Esophagus (tissue), 2 donors: ENCODE measurements around the gene PALMD. TPM values are rescaled to one million over a fixed set of nuclear protein-coding genes. Genes with fewer than 3 reads are reported as not detected.

Experiments
- H3K27ac ChIP-seq, 2 donors: one replicate each; pipeline ENCODE4 v1.5.1; 2013; ENCODE audit warnings: low read depth in 2 of 2, mild to moderate bottlenecking in 2 of 2, inconsistent platforms in 1 of 2, low read length in 1 of 2, moderate library complexity in 1 of 2
- H3K27me3 ChIP-seq, 2 donors: one replicate each; pipeline ENCODE4 v1.6.1; 2013; ENCODE audit warnings: low read length in 2 of 2, control low read depth in 1 of 2, mild to moderate bottlenecking in 1 of 2; ENCODE audit not compliant: insufficient read depth in 2 of 2, control insufficient read depth in 1 of 2
- H3K36me3 ChIP-seq, 2 donors: one replicate each; pipeline ENCODE4 v1.6.1; 2013; ENCODE audit warnings: low read length in 1 of 2; ENCODE audit not compliant: control insufficient read depth in 2 of 2, insufficient read depth in 2 of 2
- H3K4me1 ChIP-seq, 2 donors: one replicate each; pipeline ENCODE4 v1.6.1; 2013; ENCODE audit warnings: low read length in 1 of 2; ENCODE audit not compliant: control insufficient read depth in 2 of 2, insufficient read depth in 2 of 2
- H3K4me3 ChIP-seq, 2 donors: one replicate each; pipeline ENCODE4 v1.5.1; 2013; ENCODE audit warnings: low read length in 2 of 2, mild to moderate bottlenecking in 2 of 2, low read depth in 1 of 2, moderate library complexity in 1 of 2
- H3K9me3 ChIP-seq, 2 donors: one replicate each; pipeline ENCODE4 v1.6.1; 2013; ENCODE audit warnings: mild to moderate bottlenecking in 2 of 2, low read depth in 1 of 2, low read length in 1 of 2, moderate library complexity in 1 of 2; ENCODE audit not compliant: control insufficient read depth in 2 of 2, insufficient read depth in 1 of 2
- WGBS, 2 donors: extraction: QIAGEN DNeasy Blood & Tissue Kit; methylation state at CpG; one replicate each; pipeline ENCODE4 v1.1.7; 2013; 5-methylcytosine and 5-hydroxymethylcytosine counted together
- polyA plus RNA-seq, 2 donors: library from polyadenylated mRNA; stranded (reverse); fragments of 200-250 nt; gene quantifications; one replicate each; pipeline ENCODE4 v1.2.3, GENCODE V29; 2013
- donor health status: healthy with polysubstance abuse.
- donor health status: Bipolar disorder and iron deficiency.

The PALMD gene
- polyA plus RNA-seq, 2 donors, result 18.3 to 35.9 TPM

GRCh38 chr1:99726818-99727217 is 80.9 kb downstream of the PALMD start:
- Histone ChIP-seq H3K4me3 (no peak overlapping the region), H3K27me3 (no peaks in the 10 kb centered on the region), H3K9me3 (no peaks in the 10 kb centered on the region), H3K4me1 (no peaks in the 10 kb centered on the region), H3K36me3 (peaks cover 2% of the 10 kb centered on the region in 2 donors), H3K27ac (no peak overlapping the region)
- 65 to 66% methylated on average over 2 of the region's 2 CpGs for WGBS, 2 donors

GRCh38 chr1:99727575-99728185 is 81.8 kb downstream of the PALMD start:
- Histone ChIP-seq H3K4me3 (no peak overlapping the region), H3K4me1 (no peaks in the 10 kb centered on the region), H3K27me3 (no peaks in the 10 kb centered on the region), H3K36me3 (peaks cover 2% of the 10 kb centered on the region in 2 donors), H3K9me3 (no peaks in the 10 kb centered on the region), H3K27ac (no peak overlapping the region)
- WGBS, 2 donors, result 86 to 90% methylated on average over 4 of the region's 4 CpGs

GRCh38 chr1:99728494-99729235 is 82.8 kb downstream of the PALMD start:
- Histone ChIP-seq H3K27ac (no peak overlapping the region), H3K36me3 (peaks cover 2% of the 10 kb centered on the region in 2 donors), H3K4me1 (no peaks in the 10 kb centered on the region), H3K27me3 (no peaks in the 10 kb centered on the region), H3K4me3 (no peak overlapping the region), H3K9me3 (no peaks in the 10 kb centered on the region)
- 71 to 83% methylated on average over 4 of the region's 4 CpGs for WGBS, 2 donors

- Histone ChIP-seq H3K9me3 (no peaks in the 10 kb centered on the region), H3K4me1 (no peaks in the 10 kb centered on the region), H3K36me3 (no peaks in the 10 kb centered on the region), H3K4me3 (no peak overlapping the region), H3K27ac (no peak overlapping the region), H3K27me3 (no peaks in the 10 kb centered on the region)
- 86 to 87% methylated on average over 1 of the region's 1 CpG for WGBS, 2 donors
These were observed 85.5 kb downstream of the PALMD start for GRCh38 chr1:99731384-99731783.

GRCh38 chr1:99735852-99736251 is 89.9 kb downstream of the PALMD start:
- Histone ChIP-seq H3K27me3 (no peaks in the 10 kb centered on the region), H3K9me3 (no peaks in the 10 kb centered on the region), H3K27ac (no peak overlapping the region), H3K36me3 (peaks cover 0 to 4% of the 10 kb centered on the region in 2 donors), H3K4me3 (no peak overlapping the region), H3K4me1 (no peaks in the 10 kb centered on the region)
- WGBS, 2 donors, result 69 to 90% methylated on average over 2 of the region's 2 CpGs

GRCh38 chr1:99737016-99737415 is 91.1 kb downstream of the PALMD start:
- 38 to 61% methylated on average over 4 of the region's 4 CpGs for WGBS, 2 donors
- Histone ChIP-seq H3K9me3 (no peaks in the 10 kb centered on the region), H3K27ac (no peak overlapping the region), H3K4me1 (no peaks in the 10 kb centered on the region), H3K4me3 (no peak overlapping the region), H3K36me3 (peaks cover 0 to 4% of the 10 kb centered on the region in 2 donors), H3K27me3 (no peaks in the 10 kb centered on the region)

- no peak overlapping the region for H3K4me3 ChIP-seq
- H3K27ac ChIP-seq, result no peak overlapping the region
- H3K4me1 ChIP-seq, result no peaks in the 10 kb centered on the region
- no peaks in the 10 kb centered on the region for H3K27me3 ChIP-seq
- no peaks in the 10 kb centered on the region for H3K9me3 ChIP-seq
- 67 to 74% methylated on average over 6 of the region's 6 CpGs for WGBS, 2 donors
- peaks cover 0 to 4% of the 10 kb centered on the region in 2 donors for H3K36me3 ChIP-seq
These were observed 93.0 kb downstream of the PALMD start for GRCh38 chr1:99738858-99739465.

- no peak overlapping the region for H3K4me3 ChIP-seq
- H3K36me3 ChIP-seq, result peaks cover 0 to 4% of the 10 kb centered on the region in 2 donors
- no peaks in the 10 kb centered on the region for H3K27me3 ChIP-seq
- H3K4me1 ChIP-seq, result no peaks in the 10 kb centered on the region
- no peaks in the 10 kb centered on the region for H3K9me3 ChIP-seq
- H3K27ac ChIP-seq, result no peak overlapping the region
- WGBS, 2 donors, result 38 to 47% methylated on average over 1 of the region's 1 CpG
These were observed 94.2 kb downstream of the PALMD start for GRCh38 chr1:99740141-99740540.
